22Rv1 (cell line): ENCODE results near the gene SGCD.

ENCODE experiments used
- CTCF ChIP-seq: fragments of 450-650 bp; IDR thresholded peaks from 2 replicates; pipeline ENCODE4 v1.5.1; 2017; ENCODE audit warnings: mild to moderate bottlenecking
- ZFX ChIP-seq: fragments of 450-650 bp; IDR thresholded peaks from 2 replicates; pipeline ENCODE4 v1.6.1; 2017; ENCODE audit warnings: antibody characterized with exemption, borderline replicate concordance

- TF ChIP-seq CTCF: no peak
- TF ChIP-seq ZFX: no peak
Observed at GRCh38 chr5:156376751-156377150, 49.8 kb downstream of the SGCD start.
